ENCODE results near the gene NUDT11. TPM values are rescaled to one million over a fixed set of nuclear protein-coding genes. Genes with fewer than 3 reads are reported as not detected.
"Not testable (repeated sequence)": the region's sequence is repeated elsewhere in the genome, so short reads cannot be mapped to it uniquely, and the experiment has no call there.

The NUDT11 gene
- total RNA-seq (2014; rRNA removed), result 14.1 and 15.2 TPM in 2 replicates
- 6.3 TPM for polyA plus RNA-seq (2012)

DNA sequence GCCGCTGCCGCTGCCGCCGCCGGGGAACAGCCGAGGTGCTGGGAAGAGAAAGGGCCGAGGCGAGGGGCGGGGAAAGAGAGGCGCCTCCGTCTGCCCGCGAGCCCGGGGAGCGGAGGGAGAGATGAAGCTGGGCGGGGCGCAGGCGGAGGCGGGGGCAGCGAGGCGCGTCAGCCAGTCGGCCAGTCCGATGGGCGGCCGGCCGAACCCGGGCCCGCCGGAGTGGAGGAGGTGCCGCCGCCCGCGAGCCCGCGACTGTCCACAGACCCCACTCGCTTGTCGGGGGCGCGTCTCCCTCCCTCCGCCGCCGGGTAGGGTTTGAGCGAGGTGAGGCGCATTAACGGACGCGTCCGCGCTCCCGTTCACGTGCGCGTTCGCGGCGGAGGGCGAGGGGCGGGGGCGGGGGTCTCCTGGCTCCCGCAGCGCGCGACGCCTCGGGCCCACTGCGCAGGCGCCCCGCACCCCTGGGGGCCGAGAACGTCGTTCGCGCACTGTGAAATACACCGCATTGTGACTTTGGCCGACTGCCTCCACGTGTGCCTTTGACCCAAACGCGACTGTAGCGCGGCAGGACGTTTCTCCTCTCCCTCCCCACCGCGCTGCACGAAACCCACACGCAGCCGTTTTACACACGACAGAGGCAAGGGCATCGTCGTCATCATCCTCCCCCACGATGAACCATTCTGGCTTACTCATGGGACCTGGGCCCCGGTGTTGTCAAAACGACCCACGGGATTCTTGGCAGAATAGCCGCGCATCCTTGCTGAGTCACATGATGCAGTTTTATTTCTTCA lies at the start of gene NUDT11:
NUDT11 (minus strand) TSS at position 92 of the 791 bp plus-strand sequence. CDS start 148 bp downstream, outside the sequence.
- peak; percentile 60 for DNase-seq (ENCODE audit: low read depth)

DNA sequence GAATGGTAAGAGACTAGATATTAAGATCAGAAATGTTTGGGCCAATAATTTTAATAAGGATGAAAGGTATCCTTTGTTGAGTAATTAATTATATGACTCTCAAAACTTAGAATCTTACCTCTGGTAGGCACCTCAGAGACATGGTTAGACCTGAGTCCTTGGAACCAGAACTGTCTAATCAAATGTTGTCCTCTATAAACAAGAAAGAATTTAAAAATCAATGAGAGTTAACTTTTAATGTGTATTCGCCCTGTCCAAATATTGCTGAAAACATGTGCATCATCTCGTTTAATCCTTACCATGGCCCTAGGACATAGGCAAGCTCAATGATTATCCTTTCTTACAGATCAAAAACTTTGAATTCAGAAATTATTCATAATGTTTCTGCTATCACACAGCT lies 24.0 kb upstream of the NUDT11 start:
- DNase-seq (ENCODE audit: low read depth), result no peak

DNA sequence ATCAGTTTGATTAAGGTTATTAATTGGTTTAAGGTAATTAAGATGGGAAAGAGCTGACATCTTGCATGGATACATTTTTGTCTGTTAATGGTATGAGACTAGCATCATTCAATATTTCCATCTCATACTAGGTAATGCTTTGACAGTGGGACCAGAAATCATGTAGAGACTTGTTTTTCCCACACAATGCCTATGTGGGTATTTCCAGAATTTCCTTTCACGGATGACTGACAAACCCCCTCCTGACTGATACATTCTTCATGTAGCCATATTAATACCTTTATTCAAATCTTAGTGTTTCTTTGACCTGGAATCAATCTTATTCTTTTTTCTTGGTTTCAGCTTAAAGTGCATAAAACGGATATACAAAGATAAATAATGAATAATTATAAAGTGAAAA lies 22.7 kb upstream of the NUDT11 start:
- DNase-seq (ENCODE audit: low read depth), result not testable (repeated sequence)

DNA sequence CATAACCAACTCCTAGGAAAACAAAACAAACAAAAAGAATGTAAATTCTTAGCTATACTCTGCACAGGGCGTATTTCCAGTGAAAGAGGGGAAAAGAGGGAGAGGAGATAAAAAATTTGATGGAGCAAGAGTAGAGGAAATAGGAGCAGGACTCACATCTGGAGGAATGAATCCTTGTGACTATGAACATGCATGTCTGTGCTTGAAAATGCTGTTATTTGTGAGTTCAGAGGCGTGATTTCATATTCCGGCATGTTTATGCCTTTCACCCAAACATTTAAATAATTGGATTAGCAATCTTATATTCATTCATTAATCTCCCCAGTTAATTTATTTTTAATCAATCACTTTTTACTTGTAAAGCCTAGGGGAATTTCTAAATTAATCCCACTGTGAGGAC lies 11.2 kb upstream of the NUDT11 start:
- DNase-seq (ENCODE audit: low read depth), result no peak

DNA sequence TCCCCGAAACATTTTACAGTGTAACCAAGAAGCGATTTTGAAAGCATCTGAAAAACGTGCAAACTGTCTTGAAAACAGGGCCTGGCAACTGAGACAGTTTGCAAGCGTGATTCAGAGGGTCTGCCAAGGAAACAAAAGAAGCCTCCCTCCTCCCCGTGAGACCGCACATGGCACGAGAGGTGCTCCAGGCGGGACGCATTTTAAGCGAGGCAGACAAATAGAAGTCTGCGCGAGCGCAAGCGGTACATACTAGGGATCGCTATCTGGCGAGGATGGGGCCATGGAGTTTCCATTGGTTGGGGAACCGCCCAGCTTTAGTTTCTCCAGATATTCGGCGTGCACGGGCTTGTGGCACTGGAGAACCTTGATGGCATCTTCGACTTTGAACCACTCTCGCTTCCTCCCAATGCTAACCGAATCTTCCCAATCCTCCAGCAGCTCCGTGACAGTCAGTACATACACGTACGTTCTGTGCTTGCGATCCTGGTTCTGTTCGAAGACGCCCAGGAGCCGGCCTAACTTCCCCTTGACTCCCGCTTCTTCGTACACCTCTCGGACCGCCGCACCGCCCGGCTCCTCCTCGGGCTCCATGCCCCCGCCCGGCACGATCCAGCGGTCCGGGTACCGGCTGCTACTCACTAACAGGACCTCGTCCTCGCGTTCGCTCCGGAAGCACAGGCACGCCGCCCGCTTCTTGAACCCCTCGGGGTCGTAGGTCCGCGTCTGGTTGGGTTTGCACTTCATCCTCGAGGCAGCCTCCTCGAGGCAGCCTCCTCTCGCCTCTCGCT lies 497 bp downstream of the NUDT11 start:
- peak; percentile 29 for DNase-seq (ENCODE audit: low read depth)

DNA sequence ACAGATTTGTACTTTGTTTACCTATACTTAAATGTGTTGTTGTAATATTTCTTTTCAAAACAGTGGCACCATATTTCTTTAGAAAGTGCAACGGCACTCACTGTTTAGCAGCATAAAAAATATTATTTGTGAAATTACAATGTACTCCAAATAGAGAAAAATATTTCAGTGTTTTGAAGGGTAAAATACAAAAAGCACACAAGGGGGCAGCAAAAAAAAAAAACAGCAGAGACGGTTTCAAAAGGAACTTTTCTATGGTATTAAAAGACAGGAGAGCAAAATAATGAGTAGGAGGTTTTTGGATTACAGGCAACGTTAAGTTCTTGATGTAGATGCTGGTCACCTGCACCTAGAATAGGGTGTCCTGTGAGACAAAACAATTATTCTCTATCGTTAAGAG lies 2.0 kb downstream of the NUDT11 start:
- DNase-seq (ENCODE audit: low read depth), result peak; percentile 7

DNA sequence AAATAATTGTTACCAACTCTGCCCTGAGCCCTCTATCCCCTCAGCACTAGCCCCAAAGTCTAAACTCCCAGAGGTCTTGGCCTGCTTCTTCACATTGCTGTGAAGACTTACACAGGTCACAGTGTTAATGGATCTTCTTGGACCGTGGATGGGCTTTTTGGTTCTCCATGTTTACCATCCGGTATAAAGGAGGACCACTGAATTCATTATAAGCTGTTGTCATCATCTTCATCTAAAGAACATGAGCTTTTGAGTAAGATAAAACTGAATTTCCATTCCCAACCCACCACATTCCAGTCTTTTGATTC lies 8.5 kb downstream of the NUDT11 start:
- no peak for DNase-seq (ENCODE audit: low read depth)

DNA sequence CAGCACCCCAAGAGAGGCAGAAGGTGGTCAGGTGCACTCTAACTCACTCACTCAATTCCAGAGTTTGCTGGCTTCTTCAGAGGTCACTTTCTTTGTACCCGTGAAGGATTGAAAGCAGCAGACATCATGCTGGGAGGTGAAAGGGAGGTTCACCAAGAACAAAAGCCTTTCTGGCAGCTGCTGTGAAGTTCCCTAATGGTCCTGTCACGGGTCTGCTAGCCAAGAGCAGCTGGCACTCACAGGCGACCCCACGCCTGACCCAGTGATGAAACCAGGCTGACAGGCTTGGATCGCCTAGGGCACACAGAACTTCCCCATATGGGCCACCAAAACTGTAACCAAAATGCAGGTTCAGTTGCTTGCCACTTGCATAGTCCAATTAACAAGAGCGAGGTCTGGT lies 11.8 kb downstream of the NUDT11 start:
- DNase-seq (ENCODE audit: low read depth), result peak; percentile 3

DNA sequence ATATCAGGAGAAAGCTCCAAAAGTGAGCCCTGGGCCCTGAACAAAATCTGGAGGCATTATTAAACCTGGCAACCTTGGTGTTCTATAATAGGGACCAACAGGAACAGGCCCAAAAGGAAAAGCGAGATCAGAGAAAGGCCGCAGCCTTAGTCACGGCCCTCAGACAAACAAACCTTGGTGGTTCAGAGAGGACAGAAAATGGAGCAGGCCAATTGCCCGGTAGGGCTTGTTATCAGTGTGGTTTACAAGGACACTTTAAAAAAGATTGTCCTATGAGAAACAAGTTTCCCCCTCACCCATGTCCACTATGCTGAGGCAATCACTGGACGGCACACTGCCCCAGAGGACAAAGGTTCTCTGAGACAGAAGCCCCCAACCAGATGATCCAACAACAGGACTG lies 14.0 kb downstream of the NUDT11 start:
- not testable (repeated sequence) for DNase-seq (ENCODE audit: low read depth)

DNA sequence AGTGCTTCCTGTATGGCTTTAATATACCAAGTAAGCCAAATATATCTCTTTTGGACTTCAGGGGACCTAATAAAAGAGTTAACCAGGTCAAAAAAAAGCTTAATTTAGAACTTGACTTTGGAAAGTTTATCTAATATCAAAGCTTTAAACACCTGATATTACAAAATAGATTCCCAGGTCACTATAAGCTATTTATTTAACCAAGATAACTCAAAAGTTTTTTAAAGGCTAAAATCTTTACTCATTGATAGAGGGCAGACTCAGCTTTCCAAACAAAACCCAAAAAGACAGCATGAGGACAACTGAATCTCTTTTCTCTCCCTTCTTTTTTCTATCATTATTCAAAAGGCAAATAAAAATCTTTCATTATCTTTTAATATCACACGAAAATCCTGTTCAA lies 19.5 kb downstream of the NUDT11 start:
- no peak for DNase-seq (ENCODE audit: low read depth)

DNA sequence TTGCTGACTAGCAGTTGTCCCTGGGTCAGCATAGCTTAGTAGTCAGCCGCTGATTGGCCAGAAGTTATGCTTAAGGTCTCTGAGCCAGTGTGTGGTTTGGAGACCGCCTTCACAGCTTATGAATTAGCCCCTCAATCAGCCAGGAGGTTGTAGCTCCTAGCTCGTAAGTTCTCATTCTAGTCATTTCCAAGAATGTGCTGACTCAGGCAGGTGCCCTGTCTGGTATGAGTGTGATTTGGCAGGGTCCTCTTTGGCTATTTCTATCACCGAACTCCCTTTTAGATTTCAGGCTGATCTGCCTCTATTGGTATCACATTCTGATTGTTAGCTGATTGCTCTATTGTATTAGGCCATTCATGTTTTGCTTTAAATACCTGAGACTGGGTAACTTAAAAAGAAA lies 33.1 kb downstream of the NUDT11 start:
- DNase-seq (ENCODE audit: low read depth), result no peak

DNA sequence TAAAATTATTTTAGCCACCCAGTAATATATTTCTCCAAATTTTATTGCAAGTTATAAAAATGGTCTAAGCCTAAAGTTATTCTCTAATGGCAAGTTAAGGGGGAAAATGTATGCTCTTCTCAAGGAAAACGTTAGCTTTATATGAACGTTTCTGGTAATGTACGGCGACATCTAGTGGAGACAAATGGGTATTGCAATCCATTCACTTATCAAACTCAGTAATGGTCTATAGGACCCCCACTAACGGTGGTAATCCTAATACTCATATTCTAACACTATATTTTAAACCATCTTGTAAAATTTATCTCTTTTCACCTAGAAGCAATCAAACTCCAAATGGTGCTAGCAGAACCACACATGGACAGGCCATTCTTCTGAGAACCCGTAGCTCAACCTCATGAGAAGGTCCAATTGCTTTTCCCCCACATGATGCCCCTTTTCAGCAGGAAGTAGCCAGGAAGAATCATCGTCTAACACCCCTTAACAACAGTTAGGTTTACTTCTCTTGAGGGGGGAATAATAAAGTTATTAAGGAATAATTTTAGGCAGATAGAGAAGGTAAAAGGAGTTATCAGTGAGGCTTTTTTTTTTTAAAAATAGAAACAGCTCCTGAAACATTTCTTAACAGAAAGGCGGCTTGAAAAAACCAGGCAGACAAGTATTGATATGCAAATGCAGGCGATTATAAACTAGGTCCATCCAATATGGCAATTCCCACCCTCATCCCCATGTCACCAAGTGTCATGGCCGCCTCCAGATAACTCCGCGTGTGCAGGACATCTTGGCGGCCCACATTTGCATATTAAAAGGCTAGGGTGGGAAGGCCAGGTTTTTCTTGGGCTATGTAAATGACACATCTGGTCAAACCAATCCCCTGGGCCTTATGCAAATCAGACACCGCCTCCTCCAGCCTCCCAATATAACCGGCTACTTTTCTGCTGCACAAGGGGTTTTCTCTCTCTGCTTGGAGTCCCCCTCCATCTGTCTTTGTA lies 35.0 kb downstream of the NUDT11 start:
- DNase-seq (ENCODE audit: low read depth), result peak; percentile 7

DNA sequence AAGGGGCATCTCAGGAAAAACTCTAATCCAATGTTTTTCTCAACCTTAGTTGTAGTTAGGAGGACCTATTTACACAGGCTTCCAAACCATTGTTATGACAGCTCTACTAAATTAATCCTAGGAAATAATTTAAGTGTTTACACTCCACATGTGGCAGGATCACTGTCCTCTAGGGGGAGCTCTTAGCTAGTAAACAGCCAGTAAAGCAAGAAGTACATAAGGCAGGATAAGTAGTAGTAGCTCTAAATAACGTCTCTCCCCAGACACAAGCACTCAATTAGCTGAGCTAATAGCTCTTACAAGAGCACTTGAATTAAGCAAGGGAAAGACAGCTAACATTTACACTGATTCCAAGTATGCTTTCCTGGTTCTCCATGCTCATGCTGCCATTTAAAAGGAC lies 37.3 kb downstream of the NUDT11 start:
- DNase-seq (ENCODE audit: low read depth), result peak; percentile 13

DNA sequence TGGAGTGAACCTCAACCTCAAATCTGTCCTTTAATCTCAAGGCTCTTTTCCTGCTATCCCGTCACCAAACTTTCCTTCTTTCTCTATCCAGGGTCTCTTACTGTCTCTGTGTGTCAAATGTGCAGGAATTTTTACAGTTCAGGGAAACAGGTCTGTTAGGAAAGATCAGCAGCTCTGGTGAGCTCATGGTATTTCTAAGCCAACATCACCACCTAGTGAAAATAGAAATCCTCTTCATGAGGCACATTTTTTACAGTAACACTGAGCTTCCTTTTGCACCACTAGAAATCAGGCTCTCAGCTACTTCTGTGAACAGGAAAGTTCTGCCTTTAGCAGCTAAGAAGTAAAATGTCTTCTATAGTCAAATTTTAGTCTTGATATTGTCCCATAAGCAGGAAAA lies 39.6 kb downstream of the NUDT11 start:
- no peak for DNase-seq (ENCODE audit: low read depth)

DNA sequence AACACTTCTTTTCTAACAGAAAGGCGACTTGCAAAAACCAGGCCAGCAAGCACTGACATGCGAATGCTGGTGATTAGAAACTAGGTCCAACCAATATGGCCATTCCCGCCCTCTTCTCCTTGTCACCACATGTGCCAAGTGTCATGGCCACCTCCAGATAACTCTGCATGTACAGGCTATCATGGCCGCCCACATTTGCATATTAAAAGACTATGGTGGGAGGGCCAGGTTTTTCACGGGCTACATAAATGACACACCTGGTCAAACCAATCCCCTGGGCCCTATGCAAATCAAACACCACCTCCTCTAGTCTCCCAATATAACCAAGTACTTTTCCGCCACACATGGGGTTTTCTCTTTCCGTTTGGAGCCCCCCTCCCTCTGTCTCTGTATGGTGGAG lies 40.1 kb downstream of the NUDT11 start:
- DNase-seq (ENCODE audit: low read depth), result no peak

DNA sequence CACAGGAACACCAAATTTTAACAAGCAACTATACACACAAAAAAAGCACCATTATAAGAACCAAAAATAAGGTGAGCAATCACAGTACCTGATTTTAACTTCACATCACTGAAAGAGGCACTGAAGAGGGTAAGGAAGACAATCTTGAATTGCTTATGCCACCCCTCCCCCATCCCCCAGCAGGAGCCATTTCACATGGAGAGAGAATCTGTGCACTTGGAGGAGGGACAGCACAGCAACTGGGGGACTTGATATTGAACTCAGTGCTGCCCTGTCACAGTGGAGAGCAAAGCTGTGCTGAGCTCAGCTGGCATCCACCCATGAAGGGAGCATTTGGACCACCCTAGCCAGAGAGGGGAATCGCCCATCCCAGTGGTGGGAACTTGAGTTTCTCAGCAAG lies 56.0 kb downstream of the NUDT11 start:
- no peak for DNase-seq (ENCODE audit: low read depth)

Other genes with a start within 250 kb of the NUDT11 start
- 1.1 and 1.2 TPM in 2 replicates for gene NUDT10, start 163.8 kb downstream of the NUDT11 start, total RNA-seq (2014; rRNA removed)
- gene CENPVL3, start 122.3 kb upstream of the NUDT11 start, total RNA-seq (2014; rRNA removed), result 0.06 TPM in 2 replicates
- gene CENPVL2, start 186.2 kb upstream of the NUDT11 start, total RNA-seq (2014; rRNA removed), result 0.11 TPM in 1 of 2 replicates, not detected in the other
- 0.11 TPM in 1 of 2 replicates, not detected in the other for gene CENPVL1, start 213.9 kb upstream of the NUDT11 start, total RNA-seq (2014; rRNA removed)
- gene GSPT2, start 246.8 kb upstream of the NUDT11 start, total RNA-seq (2014; rRNA removed), result 9.5 and 11.8 TPM in 2 replicates